ENCODE measurements around the gene PFKFB4. TPM values are rescaled to one million over a fixed set of nuclear protein-coding genes. Genes with fewer than 3 reads are reported as not detected.

PFKFB4 gene
- total RNA-seq, 1 experiment from 2014 or later = 20.3 TPM

GRCh38 chr3:48475188-48475587, 81.4 kb downstream of the PFKFB4 start (continued):
- TF ChIP-seq, protein P1, sequence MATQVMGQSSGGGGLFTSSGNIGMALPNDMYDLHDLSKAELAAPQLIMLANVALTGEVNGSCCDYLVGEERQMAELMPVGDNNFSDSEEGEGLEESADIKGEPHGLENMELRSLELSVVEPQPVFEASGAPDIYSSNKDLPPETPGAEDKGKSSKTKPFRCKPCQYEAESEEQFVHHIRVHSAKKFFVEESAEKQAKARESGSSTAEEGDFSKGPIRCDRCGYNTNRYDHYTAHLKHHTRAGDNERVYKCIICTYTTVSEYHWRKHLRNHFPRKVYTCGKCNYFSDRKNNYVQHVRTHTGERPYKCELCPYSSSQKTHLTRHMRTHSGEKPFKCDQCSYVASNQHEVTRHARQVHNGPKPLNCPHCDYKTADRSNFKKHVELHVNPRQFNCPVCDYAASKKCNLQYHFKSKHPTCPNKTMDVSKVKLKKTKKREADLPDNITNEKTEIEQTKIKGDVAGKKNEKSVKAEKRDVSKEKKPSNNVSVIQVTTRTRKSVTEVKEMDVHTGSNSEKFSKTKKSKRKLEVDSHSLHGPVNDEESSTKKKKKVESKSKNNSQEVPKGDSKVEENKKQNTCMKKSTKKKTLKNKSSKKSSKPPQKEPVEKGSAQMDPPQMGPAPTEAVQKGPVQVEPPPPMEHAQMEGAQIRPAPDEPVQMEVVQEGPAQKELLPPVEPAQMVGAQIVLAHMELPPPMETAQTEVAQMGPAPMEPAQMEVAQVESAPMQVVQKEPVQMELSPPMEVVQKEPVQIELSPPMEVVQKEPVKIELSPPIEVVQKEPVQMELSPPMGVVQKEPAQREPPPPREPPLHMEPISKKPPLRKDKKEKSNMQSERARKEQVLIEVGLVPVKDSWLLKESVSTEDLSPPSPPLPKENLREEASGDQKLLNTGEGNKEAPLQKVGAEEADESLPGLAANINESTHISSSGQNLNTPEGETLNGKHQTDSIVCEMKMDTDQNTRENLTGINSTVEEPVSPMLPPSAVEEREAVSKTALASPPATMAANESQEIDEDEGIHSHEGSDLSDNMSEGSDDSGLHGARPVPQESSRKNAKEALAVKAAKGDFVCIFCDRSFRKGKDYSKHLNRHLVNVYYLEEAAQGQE (IDR thresholded peaks at IDR 0.05; ENCODE audit: low read depth) = no peak
- no peak for TF ChIP-seq ZFX (IDR thresholded peaks at IDR 0.05)
- TF ChIP-seq CBX3 (IDR thresholded peaks at IDR 0.05; ENCODE audit: low read depth) = no peak

GRCh38 chr3:48474619-48475018, 82.0 kb downstream of the PFKFB4 start:
- H3K9ac ChIP-seq (ENCODE audit: low read length) = no peak overlapping the region
- H3K4me1 ChIP-seq (ENCODE audit: control insufficient read depth in 1 of 2, insufficient read depth in 2 of 2, low read length in 2 of 2) = peaks cover 20 to 29% of the 10 kb centered on the region in 2 experiments; a peak in 3 of 4 replicates
- no peaks in the 10 kb centered on the region for H3K27me3 ChIP-seq (ENCODE audit: insufficient read depth, low read length)
- no peak overlapping the region for H3K4me3 ChIP-seq (replicated peaks in 1 of 2; ENCODE audit: low read depth in 1 of 2, low read length in 2 of 2)
- no peak for DNase-seq (ENCODE audit: low read depth, low spot score)
- peaks cover 28% of the 10 kb centered on the region for H3K79me2 ChIP-seq (ENCODE audit: insufficient read depth, low read length)
- intact Hi-C loops (cut with micrococcal nuclease) = no loop called here
- CTCF ChIA-PET = no interaction called here
- H3K36me3 ChIP-seq (ENCODE audit: control insufficient read depth in 1 of 2, insufficient read depth in 2 of 2, low read length in 2 of 2) = no peaks in the 10 kb centered on the region
- H3K4me2 ChIP-seq (ENCODE audit: low read length) = peak overlapping the region; percentile 6; the same call in 1 of the 2 replicates
- no TSS peak for BruUV-seq (replicated peaks)
- no peaks in the 10 kb centered on the region for H3K9me2 ChIP-seq (ENCODE audit: insufficient read depth)
- no peaks in the 10 kb centered on the region for H4K20me1 ChIP-seq (ENCODE audit: insufficient read depth)
- no peaks in the 10 kb centered on the region for H3K9me3 ChIP-seq (ENCODE audit: control insufficient read depth in 1 of 2, insufficient read depth in 1 of 2, low read depth in 1 of 2, low read length in 2 of 2)
- no peak for TF ChIP-seq JUND (IDR thresholded peaks at IDR 0.05)
- no peak for TF ChIP-seq EZH2 (IDR thresholded peaks at IDR 0.05)
- no peak for TF ChIP-seq YY1 (IDR thresholded peaks at IDR 0.05; ENCODE audit: extremely low read depth, insufficient replicate concordance, low read depth, low read length)
- TF ChIP-seq ZNF274 (IDR thresholded peaks at IDR 0.05; ENCODE audit: low read depth, low read length) = no peak
- TF ChIP-seq, protein P1 (IDR thresholded peaks at IDR 0.05; ENCODE audit: low read depth) = no peak
- TF ChIP-seq ELF1 (IDR thresholded peaks at IDR 0.05; ENCODE audit: borderline replicate concordance, low read depth) = no peak
- TF ChIP-seq SP1 (IDR thresholded peaks at IDR 0.05; ENCODE audit: low read depth) = no peak
- TF ChIP-seq, protein P2, sequence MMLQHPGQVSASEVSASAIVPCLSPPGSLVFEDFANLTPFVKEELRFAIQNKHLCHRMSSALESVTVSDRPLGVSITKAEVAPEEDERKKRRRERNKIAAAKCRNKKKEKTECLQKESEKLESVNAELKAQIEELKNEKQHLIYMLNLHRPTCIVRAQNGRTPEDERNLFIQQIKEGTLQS (IDR thresholded peaks at IDR 0.05) = no peak
- TF ChIP-seq POLR2A (IDR thresholded peaks at IDR 0.05; ENCODE audit: borderline replicate concordance, extremely low read depth, insufficient read depth, insufficient read length) = no peak
- TF ChIP-seq RAD21 (IDR thresholded peaks at IDR 0.05; ENCODE audit: low read depth) = no peak
- no peak for TF ChIP-seq MAX (IDR thresholded peaks at IDR 0.05)
- no peak for TF ChIP-seq CBX3 (IDR thresholded peaks at IDR 0.05; ENCODE audit: low read depth)
- TF ChIP-seq EGR1 (IDR thresholded peaks at IDR 0.05; ENCODE audit: low read depth) = no peak
- POLR2A ChIA-PET = no interaction called here
- no peak overlapping the region for H2AFZ ChIP-seq (ENCODE audit: low read depth, low read length, poor library complexity, severe bottlenecking)
- H3K27ac ChIP-seq (ENCODE audit: low read depth, low read length) = no peak overlapping the region
- ATAC-seq = no peak
- RAD21 ChIA-PET (ENCODE audit: low non-redundant PET in 1 of 2, low total read pairs in 2 of 2, uncharacterized antibody in 2 of 2, unreplicated experiment in 2 of 2) = no interaction called here
